Femur (tissue), 1 donor: ENCODE data around the gene SLC25A17.
"Not testable (repeated sequence)": the region's sequence is repeated elsewhere in the genome, so short reads cannot be mapped to it uniquely, and the experiment has no call there.

Source experiments
- DNase-seq: peaks from one replicate; pipeline ENCODE4 v3.0.0-alpha.2; 2017

Gene SLC25A17

GRCh38 chr22:40753114-40753513 lies 66.0 kb downstream of the SLC25A17 start:
- no peak for DNase-seq

- no peak for DNase-seq
Observed at GRCh38 chr22:40751250-40751649, 67.9 kb downstream of the SLC25A17 start.

GRCh38 chr22:40749829-40750228 lies 69.3 kb downstream of the SLC25A17 start:
- DNase-seq, result no peak

- no peak for DNase-seq
Observed at GRCh38 chr22:40748388-40749355, 70.5 kb downstream of the SLC25A17 start.

GRCh38 chr22:40747361-40747760 lies 71.8 kb downstream of the SLC25A17 start:
- no peak for DNase-seq

GRCh38 chr22:40746428-40747220 lies 72.5 kb downstream of the SLC25A17 start:
- DNase-seq, result no peak

- DNase-seq, result no peak
Observed at GRCh38 chr22:40743768-40744167, 75.4 kb downstream of the SLC25A17 start.

GRCh38 chr22:40741116-40741515 lies 78.0 kb downstream of the SLC25A17 start:
- DNase-seq, result no peak

GRCh38 chr22:40739721-40740120 lies 79.4 kb downstream of the SLC25A17 start:
- DNase-seq, result no peak

GRCh38 chr22:40733919-40734318 lies 85.2 kb downstream of the SLC25A17 start:
- no peak for DNase-seq

GRCh38 chr22:40732999-40733292 lies 86.2 kb downstream of the SLC25A17 start:
- DNase-seq, result no peak

GRCh38 chr22:40729284-40729683 lies 89.9 kb downstream of the SLC25A17 start:
- DNase-seq, result no peak

- no peak for DNase-seq
Observed at GRCh38 chr22:40728731-40729189, 90.4 kb downstream of the SLC25A17 start.

- no peak for DNase-seq
Observed at GRCh38 chr22:40727964-40728615, 91.1 kb downstream of the SLC25A17 start.

- DNase-seq, result no peak
Observed at GRCh38 chr22:40727070-40727963, 91.8 kb downstream of the SLC25A17 start.

- DNase-seq, result no peak
Observed at GRCh38 chr22:40726514-40726913, 92.6 kb downstream of the SLC25A17 start.

GRCh38 chr22:40723396-40723933 lies 95.7 kb downstream of the SLC25A17 start:
- no peak for DNase-seq

GRCh38 chr22:40721266-40721665 lies 97.9 kb downstream of the SLC25A17 start:
- no peak for DNase-seq

- DNase-seq, result no peak
Observed at GRCh38 chr22:40720538-40721256, 98.4 kb downstream of the SLC25A17 start.

- DNase-seq, result not testable (repeated sequence)
Observed at GRCh38 chr22:40720156-40720537, 99.0 kb downstream of the SLC25A17 start.
